WTC11 (cell line): ENCODE results near the gene MAMLD1. TPM values are rescaled to one million over a fixed set of nuclear protein-coding genes. Genes with fewer than 3 reads are reported as not detected.

Experiments used
- AFF4 ChIP-seq: sonication (generic); formaldehyde crosslinking; IDR thresholded peaks from 2 replicates; pipeline ENCODE4 v1.8.1; 2023; ENCODE audit warnings: mild to moderate bottlenecking, missing genetic modification reagents, borderline replicate concordance
- AR ChIP-seq: fragments of 250-450 bp; sonication (Bioruptor Pico); IDR thresholded peaks from 2 replicates; pipeline ENCODE4 v1.9.0; 2021; ENCODE audit warnings: mild to moderate bottlenecking
- ERG ChIP-seq: fragments of 250-450 bp; sonication (Bioruptor Pico); IDR thresholded peaks from 2 replicates; pipeline ENCODE4 v1.8.0; 2021; ENCODE audit warnings: mild to moderate bottlenecking
- ETV6 ChIP-seq: sonication (generic); formaldehyde crosslinking; IDR thresholded peaks from 2 replicates; pipeline ENCODE4 v1.8.1; 2022; ENCODE audit warnings: mild to moderate bottlenecking, missing genetic modification reagents
- IRF1 ChIP-seq: sonication (generic); formaldehyde crosslinking; IDR thresholded peaks from 2 replicates; pipeline ENCODE4 v1.8.0; 2023; ENCODE audit warnings: missing genetic modification reagents
- IRF2 ChIP-seq: sonication (generic); formaldehyde crosslinking; IDR thresholded peaks from 2 replicates; pipeline ENCODE4 v1.8.0; 2022; ENCODE audit warnings: low read depth, missing genetic modification reagents, borderline replicate concordance
- MXD4 ChIP-seq: fragments of 250-450 bp; sonication (Bioruptor Pico); IDR thresholded peaks from 2 replicates; pipeline ENCODE4 v1.8.0; 2021; ENCODE audit warnings: mild to moderate bottlenecking, moderate library complexity, borderline replicate concordance
- STAT6 ChIP-seq: sonication (generic); formaldehyde crosslinking; conservative IDR thresholded peaks from 2 replicates; pipeline ENCODE4 v1.8.1; 2023; ENCODE audit warnings: mild to moderate bottlenecking, low read depth, missing genetic modification reagents, moderate library complexity
- TP53 ChIP-seq: sonication (generic); formaldehyde crosslinking; IDR thresholded peaks from 2 replicates; pipeline ENCODE4 v1.8.1; 2023; ENCODE audit warnings: mild to moderate bottlenecking, missing genetic modification reagents
- ZNF219 ChIP-seq: sonication (generic); formaldehyde crosslinking; IDR thresholded peaks from 2 replicates; pipeline ENCODE4 v1.8.0; 2023; ENCODE audit warnings: missing genetic modification reagents, mild to moderate bottlenecking, borderline replicate concordance
- ZNF416 ChIP-seq: fragments of 250-450 bp; sonication (Bioruptor Pico); IDR thresholded peaks from 2 replicates; pipeline ENCODE4 v1.9.0; 2021; ENCODE audit warnings: mild to moderate bottlenecking, inconsistent platforms
- ZNF532 ChIP-seq: fragments of 250-450 bp; sonication (Bioruptor Pico); IDR thresholded peaks from 2 replicates; pipeline ENCODE4 v1.9.0; 2021; ENCODE audit warnings: mild to moderate bottlenecking, borderline replicate concordance
- total RNA-seq: library from RNA; stranded (reverse); gene quantifications from 3 replicates; pipeline ENCODE4 v1.2.3, GENCODE V29; 2021

MAMLD1 gene
- total RNA-seq, 1 experiment from 2014 or later: 0.35 TPM

- TF ChIP-seq ERG (CRISPR knock-in tag): no peak
- no peak for TF ChIP-seq AFF4 (CRISPR knock-in tag)
- no peak for TF ChIP-seq ETV6 (CRISPR knock-in tag)
- TF ChIP-seq ZNF532 (CRISPR knock-in tag): no peak
- TF ChIP-seq IRF2 (CRISPR knock-in tag): no peak
- no peak for TF ChIP-seq TP53 (CRISPR knock-in tag)
- TF ChIP-seq ZNF416 (CRISPR knock-in tag): no peak
- no peak for TF ChIP-seq MXD4 (CRISPR knock-in tag)
- TF ChIP-seq AR (CRISPR knock-in tag): no peak
- TF ChIP-seq ZNF219 (CRISPR knock-in tag): no peak
- TF ChIP-seq IRF1: no peak
- no peak for TF ChIP-seq STAT6 (CRISPR knock-in tag)
- TF ChIP-seq, all 79 proteins: peak for 0
Measured at GRCh38 chrX:150411656-150412055, 48.5 kb downstream of the MAMLD1 start (continued).
